ENCODE measurements around the gene PARN.

Gene PARN

DNA sequence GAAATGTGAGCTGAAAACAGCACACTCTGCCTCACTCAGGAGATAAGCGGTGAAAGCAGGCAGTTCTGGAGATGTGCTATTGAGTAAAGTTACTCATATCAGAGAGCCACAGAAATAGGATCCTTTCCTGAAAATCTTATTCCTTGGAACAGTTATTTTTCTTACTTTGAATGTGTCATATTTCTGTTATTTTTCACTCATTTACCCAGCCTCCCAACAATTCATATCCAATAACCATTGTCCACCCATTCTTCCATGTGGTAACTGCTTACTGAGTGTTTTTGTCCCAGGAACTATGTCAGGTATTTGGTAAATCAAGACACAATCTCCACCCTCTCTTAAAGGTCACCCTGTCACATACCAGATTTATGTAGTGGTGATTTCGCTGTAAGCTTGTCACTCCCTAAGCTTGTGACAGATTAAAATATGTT, 144.9 kb downstream of the PARN start:
- DNase-seq (ENCODE audit: insufficient read length, low spot score) (no peak), FAIRE-seq (no peak)
- no peak for TF ChIP-seq CTCF (IDR thresholded peaks at IDR 0.05; ENCODE audit: insufficient read depth, missing control alignments)

DNA sequence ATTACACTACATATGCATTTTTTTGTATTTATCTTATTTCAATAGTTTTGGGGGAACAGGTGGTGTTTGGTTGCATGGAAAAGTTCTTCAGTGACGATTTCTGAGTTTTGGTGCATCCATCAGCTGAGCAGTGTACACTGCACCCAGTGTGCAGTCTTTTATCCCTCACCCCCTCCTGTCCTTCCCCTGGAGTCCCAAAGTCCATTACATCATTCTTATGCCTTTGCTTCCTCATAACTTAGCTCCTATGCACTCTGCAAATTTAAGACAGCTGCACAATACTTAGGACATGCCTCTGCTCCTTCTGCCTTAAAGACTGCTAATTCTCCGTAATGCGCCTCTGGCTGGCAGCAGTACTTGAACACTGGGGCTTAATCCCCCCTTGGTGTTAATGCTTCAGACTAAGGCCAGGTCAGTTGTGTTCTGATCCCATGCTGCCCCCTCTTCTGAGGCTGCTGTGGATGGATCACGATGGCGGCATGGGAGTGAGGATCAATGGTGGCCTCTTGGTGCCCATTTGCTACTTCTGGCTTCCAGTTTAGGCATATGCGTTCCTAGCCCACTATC, 146.2 kb downstream of the PARN start:
- FAIRE-seq: no peak
- no peak for TF ChIP-seq CTCF (IDR thresholded peaks at IDR 0.05; ENCODE audit: insufficient read depth, missing control alignments)
- peak; percentile 47 for DNase-seq (ENCODE audit: insufficient read length, low spot score)

GRCh38 chr16:14476183-14476582, 153.9 kb downstream of the PARN start:
- no peak for TF ChIP-seq CTCF (IDR thresholded peaks at IDR 0.05; ENCODE audit: insufficient read depth, missing control alignments)
- FAIRE-seq: no peak
- no peak for DNase-seq (ENCODE audit: insufficient read length, low spot score)

DNA sequence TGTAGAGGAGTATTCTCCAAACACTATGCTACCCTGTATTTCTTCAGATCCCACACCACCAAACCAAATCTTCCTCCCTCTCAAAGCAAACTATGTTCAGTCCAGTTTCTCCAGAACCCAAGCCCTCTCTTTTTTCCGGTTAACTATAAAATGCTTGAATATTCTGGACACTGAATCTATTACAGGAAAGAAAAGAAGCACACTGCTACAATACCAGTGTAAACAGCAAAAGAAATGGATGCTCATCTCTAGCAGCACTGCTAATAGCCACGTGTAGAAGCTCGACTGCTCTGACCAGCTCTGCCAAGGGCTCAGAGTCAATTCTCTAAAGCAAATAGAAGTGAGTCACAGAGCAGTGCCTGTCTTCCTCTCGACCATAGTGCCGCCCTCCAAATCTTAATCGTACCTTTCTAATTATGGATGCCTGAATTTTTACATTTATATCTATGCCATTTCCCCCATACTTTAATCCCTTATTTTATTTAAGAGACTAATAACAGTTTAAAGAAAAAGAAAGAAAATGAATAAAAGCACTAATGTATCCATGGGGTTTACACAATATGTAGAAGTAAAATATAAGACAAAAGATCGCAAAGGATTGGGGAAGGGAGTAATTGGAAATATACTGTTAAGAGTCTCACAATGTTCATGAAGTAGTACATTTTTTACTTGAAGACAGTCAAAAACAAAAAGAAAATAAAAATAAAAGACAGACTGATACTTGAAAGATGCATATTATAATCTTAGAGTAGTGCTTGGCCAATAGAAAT, 154.5 kb downstream of the PARN start:
- DNase-seq (ENCODE audit: insufficient read length, low spot score) (no peak), FAIRE-seq (no peak)
- TF ChIP-seq CTCF (IDR thresholded peaks at IDR 0.05; ENCODE audit: insufficient read depth, missing control alignments): no peak

- no peak for TF ChIP-seq CTCF (IDR thresholded peaks at IDR 0.05; ENCODE audit: insufficient read depth, missing control alignments)
- no peak for FAIRE-seq
Observed at GRCh38 chr16:14473488-14473887, 156.6 kb downstream of the PARN start.

DNA sequence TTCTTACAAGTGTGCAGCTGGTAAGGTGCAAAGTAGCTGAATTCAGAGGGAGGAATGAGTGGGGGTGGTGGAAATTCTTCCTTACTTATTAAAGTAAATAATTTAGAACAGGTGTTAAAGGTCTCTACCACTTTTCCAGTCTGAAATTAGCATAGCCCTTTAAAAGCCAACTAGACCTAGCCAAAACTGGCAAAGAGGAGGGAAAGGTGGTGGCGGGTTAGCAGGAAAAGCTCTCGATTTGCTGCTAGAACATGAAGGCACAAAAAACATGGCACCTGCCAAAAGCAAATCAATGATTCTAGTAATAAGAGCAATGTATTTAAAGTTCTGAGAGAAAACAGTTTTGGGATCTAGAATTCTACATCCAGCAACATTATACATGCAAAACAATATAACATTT, 157.7 kb downstream of the PARN start:
- FAIRE-seq: no peak
- no peak for TF ChIP-seq CTCF (IDR thresholded peaks at IDR 0.05; ENCODE audit: insufficient read depth, missing control alignments)
- no peak for DNase-seq (ENCODE audit: insufficient read length, low spot score)

More at GRCh38 chr16:14473488-14473887, 156.6 kb downstream of the PARN start:
- DNase-seq (ENCODE audit: insufficient read length, low spot score): no peak

DNA sequence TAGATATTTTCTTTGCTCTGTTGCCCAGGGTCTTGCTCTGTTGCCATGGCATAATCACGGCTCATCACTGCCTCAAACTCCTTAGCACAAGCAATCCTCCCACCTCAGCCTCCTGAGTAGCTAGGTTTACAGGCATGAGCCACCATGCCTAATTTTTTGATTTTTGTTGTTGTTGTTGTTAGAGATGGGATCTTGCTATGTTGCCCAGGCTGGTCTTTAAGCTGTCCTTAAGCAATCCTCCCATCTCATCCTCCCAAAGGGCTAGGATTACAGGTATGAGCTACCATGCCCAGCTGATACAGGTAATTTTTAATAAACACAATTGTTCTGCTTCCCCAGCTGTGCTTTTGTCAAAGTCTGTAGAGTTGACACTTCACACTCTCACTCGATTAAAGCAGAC, 159.3 kb downstream of the PARN start:
- DNase-seq (ENCODE audit: insufficient read length, low spot score) (no peak), FAIRE-seq (no peak)
- TF ChIP-seq CTCF (IDR thresholded peaks at IDR 0.05; ENCODE audit: insufficient read depth, missing control alignments): no peak
